Osteoblast (primary cell): ENCODE measurements around the gene CBR3. TPM values are rescaled to one million over a fixed set of nuclear protein-coding genes. Genes with fewer than 3 reads are reported as not detected.
A peak's percentile ranks its signal among the peaks of the same experiment; 100 is the strongest.

ENCODE experiments used
- DNase-seq: peaks from one replicate; pipeline ENCODE4 v3.0.0; 2011; ENCODE audit warnings: low spot score, mixed read lengths; ENCODE audit not compliant: insufficient read length; ENCODE audit errors: missing footprints
- H2AFZ ChIP-seq: 2 replicates; pipeline ENCODE4 v1.6.0; 2011; ENCODE audit warnings: mild to moderate bottlenecking, low read length
- H3K27ac ChIP-seq: 2 replicates; pipeline ENCODE4 v1.5.1; 2011; ENCODE audit warnings: mild to moderate bottlenecking, low read depth, low read length, moderate library complexity
- H3K27me3 ChIP-seq: 2 replicates; pipeline ENCODE4 v1.6.0; 2012; ENCODE audit warnings: mild to moderate bottlenecking, control low read depth, inconsistent platforms, low read length, moderate library complexity; ENCODE audit not compliant: insufficient read depth
- H3K36me3 ChIP-seq: 2 replicates; pipeline ENCODE4 v1.5.1; 2011; ENCODE audit warnings: mild to moderate bottlenecking, low read length, control low read depth, moderate library complexity; ENCODE audit not compliant: insufficient read depth
- H3K4me1 ChIP-seq: 2 replicates; pipeline ENCODE4 v1.5.1; 2011; ENCODE audit warnings: mild to moderate bottlenecking, low read length, control low read depth, moderate library complexity; ENCODE audit not compliant: insufficient read depth
- H3K4me2 ChIP-seq: 2 replicates; pipeline ENCODE4 v1.6.0; 2011; ENCODE audit warnings: mild to moderate bottlenecking, low read length; ENCODE audit not compliant: insufficient read depth
- H3K4me3 ChIP-seq: fragments of 200-600 bp; sonication (generic); 3 replicates; pipeline ENCODE4 v1.5.1; 2012; ENCODE audit warnings: mild to moderate bottlenecking, low read length, inconsistent platforms; ENCODE audit not compliant: insufficient read depth
- H3K79me2 ChIP-seq: 2 replicates; pipeline ENCODE4 v1.6.0; 2012; ENCODE audit warnings: mild to moderate bottlenecking, low read length, control low read depth, inconsistent platforms; ENCODE audit not compliant: insufficient read depth
- H3K9me3 ChIP-seq: 2 replicates; pipeline ENCODE4 v1.5.1; 2011; ENCODE audit warnings: low read depth, low read length, control low read depth
- H4K20me1 ChIP-seq: 2 replicates; pipeline ENCODE4 v1.6.0; 2012; ENCODE audit warnings: mild to moderate bottlenecking, low read length, control low read depth; ENCODE audit not compliant: insufficient read depth
- total RNA-seq: library from RNA; depleted of rRNA; stranded (reverse); fragments of >200 nt; gene quantifications from 2 replicates; pipeline ENCODE4 v1.2.3, GENCODE V29; 2012
- TF ChIP-seq, protein P1 (sequence below): IDR thresholded peaks from 2 replicates; pipeline ENCODE4 v1.5.1; 2011; ENCODE audit warnings: mild to moderate bottlenecking, low read depth, low read length, moderate library complexity; ENCODE audit errors: extremely low read depth

Gene CBR3
- total RNA-seq, 1 donor, result 17.4 TPM

DNA sequence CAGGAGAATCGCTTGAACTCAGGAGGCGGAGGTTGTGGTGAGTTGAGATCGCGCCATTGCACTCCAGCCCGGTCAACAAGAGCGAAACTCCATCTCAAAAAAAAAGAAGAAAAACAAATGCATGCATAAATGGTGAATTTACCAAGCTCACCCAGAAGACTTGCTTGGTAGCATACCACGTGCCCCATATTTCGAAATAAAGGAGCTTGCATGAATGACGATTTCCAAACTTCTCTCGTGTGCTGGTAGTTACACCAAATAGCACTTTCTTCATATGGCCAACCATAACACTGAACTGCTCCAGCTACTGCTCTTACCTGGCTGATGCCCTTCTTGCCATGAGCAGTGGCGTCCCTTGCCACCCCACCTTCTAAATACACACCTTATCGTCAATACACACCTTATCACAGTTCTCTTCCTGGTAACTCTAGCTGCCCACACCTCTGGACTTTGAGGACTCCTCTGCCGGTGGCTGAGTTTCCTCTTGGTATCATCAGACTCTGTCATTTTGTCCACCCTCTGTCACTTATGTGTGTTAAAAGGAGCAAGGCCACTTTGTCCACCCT lies 24.6 kb downstream of the CBR3 start:
- no peak overlapping the region for H3K27ac ChIP-seq
- H3K9me3 ChIP-seq, result no peaks in the 10 kb centered on the region
- peaks cover 8% of the 10 kb centered on the region for H3K4me1 ChIP-seq
- no peak for DNase-seq
- no peaks in the 10 kb centered on the region for H3K27me3 ChIP-seq
- no peak overlapping the region for H3K4me2 ChIP-seq
- no peak overlapping the region for H3K4me3 ChIP-seq
- H3K79me2 ChIP-seq, result peaks cover 58% of the 10 kb centered on the region
- no peak overlapping the region for H2AFZ ChIP-seq
- H4K20me1 ChIP-seq, result peaks cover 6% of the 10 kb centered on the region
- H3K36me3 ChIP-seq, result no peaks in the 10 kb centered on the region
- TF ChIP-seq, protein P1, sequence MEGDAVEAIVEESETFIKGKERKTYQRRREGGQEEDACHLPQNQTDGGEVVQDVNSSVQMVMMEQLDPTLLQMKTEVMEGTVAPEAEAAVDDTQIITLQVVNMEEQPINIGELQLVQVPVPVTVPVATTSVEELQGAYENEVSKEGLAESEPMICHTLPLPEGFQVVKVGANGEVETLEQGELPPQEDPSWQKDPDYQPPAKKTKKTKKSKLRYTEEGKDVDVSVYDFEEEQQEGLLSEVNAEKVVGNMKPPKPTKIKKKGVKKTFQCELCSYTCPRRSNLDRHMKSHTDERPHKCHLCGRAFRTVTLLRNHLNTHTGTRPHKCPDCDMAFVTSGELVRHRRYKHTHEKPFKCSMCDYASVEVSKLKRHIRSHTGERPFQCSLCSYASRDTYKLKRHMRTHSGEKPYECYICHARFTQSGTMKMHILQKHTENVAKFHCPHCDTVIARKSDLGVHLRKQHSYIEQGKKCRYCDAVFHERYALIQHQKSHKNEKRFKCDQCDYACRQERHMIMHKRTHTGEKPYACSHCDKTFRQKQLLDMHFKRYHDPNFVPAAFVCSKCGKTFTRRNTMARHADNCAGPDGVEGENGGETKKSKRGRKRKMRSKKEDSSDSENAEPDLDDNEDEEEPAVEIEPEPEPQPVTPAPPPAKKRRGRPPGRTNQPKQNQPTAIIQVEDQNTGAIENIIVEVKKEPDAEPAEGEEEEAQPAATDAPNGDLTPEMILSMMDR, result no peak

DNA sequence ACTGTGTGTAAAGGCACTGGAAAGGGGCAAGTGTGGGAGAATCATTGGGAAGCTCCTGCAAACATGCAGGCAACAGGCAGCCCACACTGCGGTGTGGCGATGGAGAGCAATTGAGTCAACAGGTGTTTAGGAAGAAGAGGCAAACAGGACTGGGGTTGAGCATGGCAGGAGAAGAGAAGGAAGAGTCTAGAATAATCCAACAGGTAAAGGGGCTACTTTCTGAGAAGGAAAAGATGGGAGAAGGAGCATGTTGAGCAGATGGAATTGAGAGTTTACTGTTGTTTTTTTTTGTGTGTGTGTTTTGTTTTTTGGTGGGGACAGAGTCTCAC lies 25.9 kb downstream of the CBR3 start:
- H3K36me3 ChIP-seq, result peaks cover 5% of the 10 kb centered on the region
- DNase-seq, result no peak
- peaks cover 6% of the 10 kb centered on the region for H4K20me1 ChIP-seq
- no peak overlapping the region for H3K4me2 ChIP-seq
- TF ChIP-seq, protein P1, result no peak
- H3K4me3 ChIP-seq, result no peak overlapping the region
- no peak overlapping the region for H3K27ac ChIP-seq
- H2AFZ ChIP-seq, result no peak overlapping the region
- H3K79me2 ChIP-seq, result peaks cover 60% of the 10 kb centered on the region
- H3K27me3 ChIP-seq, result no peaks in the 10 kb centered on the region
- H3K4me1 ChIP-seq, result peaks cover 4% of the 10 kb centered on the region
- no peaks in the 10 kb centered on the region for H3K9me3 ChIP-seq

DNA sequence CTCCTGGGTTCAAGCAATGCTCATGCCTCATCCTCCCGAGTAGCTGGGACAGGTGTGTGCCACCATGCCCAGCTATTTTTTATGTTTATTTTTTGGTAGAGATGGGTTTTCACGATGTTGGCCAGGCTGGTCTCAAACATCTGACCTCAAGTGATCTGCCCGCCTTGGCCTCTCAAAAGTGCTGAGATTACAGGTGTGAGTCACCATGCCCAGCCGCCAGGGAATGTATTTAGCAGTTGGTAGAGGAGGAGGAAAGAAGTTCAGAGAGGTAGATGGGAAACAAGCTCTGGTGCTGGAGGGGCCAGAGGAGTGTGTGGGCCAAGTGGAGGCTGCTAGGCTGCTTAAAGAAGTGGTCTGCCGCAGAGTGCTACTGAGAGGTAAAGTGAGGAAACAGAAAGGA lies 27.8 kb downstream of the CBR3 start:
- Histone ChIP-seq H3K79me2 (peaks cover 51% of the 10 kb centered on the region), H4K20me1 (peaks cover 6% of the 10 kb centered on the region), H3K36me3 (peaks cover 5% of the 10 kb centered on the region), H3K9me3 (no peaks in the 10 kb centered on the region), H2AFZ (no peak overlapping the region), H3K27me3 (no peaks in the 10 kb centered on the region), H3K4me1 (peaks cover under 1% of the 10 kb centered on the region), H3K4me3 (no peak overlapping the region), H3K27ac (no peak overlapping the region), H3K4me2 (no peak overlapping the region)
- DNase-seq, result no peak
- TF ChIP-seq, protein P1, result no peak

DNA sequence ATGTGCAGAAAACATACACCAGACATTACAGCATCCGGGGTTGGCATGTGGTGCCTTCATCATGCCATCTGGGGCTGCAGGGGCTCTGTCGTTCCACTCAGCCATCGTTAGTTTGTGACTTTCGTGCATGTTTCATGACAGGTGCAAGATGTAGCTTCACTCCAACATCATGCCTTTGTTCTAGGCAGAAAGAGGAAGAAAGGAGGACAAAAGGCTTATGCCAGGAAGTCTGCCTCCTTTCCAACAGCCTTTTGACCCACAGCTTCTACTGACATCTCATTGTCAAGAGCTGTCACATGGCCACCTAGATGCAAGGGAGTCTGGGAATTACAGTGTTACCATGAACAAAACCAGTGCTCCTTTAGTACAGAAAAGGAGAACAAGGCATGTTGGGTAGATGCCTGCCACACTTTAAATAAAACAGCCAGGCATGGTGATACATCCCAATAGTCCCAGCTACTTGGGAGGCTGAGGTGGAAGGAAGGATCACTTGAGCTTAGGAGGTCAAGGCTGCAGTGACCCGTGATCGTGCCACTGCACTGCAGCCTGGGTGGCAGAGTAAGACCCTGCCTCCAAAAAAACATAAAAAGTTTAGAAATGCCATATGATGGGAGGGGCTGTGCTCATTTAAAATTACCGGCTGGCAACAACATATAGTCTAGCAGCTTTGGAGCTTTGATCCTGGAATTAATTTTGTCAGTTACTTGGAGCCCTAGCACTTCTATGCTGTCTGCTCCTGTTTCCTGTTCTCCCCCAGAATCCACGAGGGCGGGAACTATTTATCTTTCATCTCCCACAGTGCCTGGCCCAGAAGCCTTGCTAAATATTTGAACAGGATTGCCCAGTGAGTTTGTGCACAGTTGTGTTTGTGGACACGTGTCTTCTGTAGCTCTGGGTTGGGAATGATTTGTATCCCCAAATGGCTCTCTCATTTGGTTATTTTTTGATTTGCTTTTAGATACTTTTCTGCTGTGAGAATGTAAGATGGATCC lies 29.2 kb downstream of the CBR3 start:
- DNase-seq, result no peak
- no peak overlapping the region for H3K4me2 ChIP-seq
- H3K9me3 ChIP-seq, result no peaks in the 10 kb centered on the region
- TF ChIP-seq, protein P1, result no peak
- H3K4me3 ChIP-seq, result no peak overlapping the region
- H3K27ac ChIP-seq, result no peak overlapping the region
- peaks cover 44% of the 10 kb centered on the region for H3K79me2 ChIP-seq
- no peaks in the 10 kb centered on the region for H3K4me1 ChIP-seq
- H3K36me3 ChIP-seq, result peaks cover 6% of the 10 kb centered on the region
- peak overlapping the region; percentile 61 for H2AFZ ChIP-seq
- peaks cover 6% of the 10 kb centered on the region for H4K20me1 ChIP-seq
- no peaks in the 10 kb centered on the region for H3K27me3 ChIP-seq
